Endothelial cell of umbilical vein (primary cell): Measurements from ENCODE around the gene GBP4. TPM values are rescaled to one million over a fixed set of nuclear protein-coding genes. Genes with fewer than 3 reads are reported as not detected.

Experiments used
- BruUV-seq: library from RNA; stranded (reverse); fragments of 400-500 nt; replicated peaks from 2 replicates; lab custom pipeline; 2021; lab: Mats Ljungman, UMichigan
- CTCF ChIA-PET: fragments of 300-600, 350-600 bp; sonication (Branson Sonifier 250); formaldehyde crosslinking; loops from one replicate; lab custom pipeline; 2021; ENCODE audit warnings: antibody characterized with exemption, inconsistent platforms; lab: Charles Lee
- POLR2A ChIA-PET: fragments of 300-600, 350-600 bp; sonication (Branson Sonifier 250); formaldehyde crosslinking; loops from one replicate; lab custom pipeline; 2021; ENCODE audit warnings: antibody characterized with exemption, inconsistent platforms; lab: Charles Lee
- DNase-seq: peaks from one replicate; pipeline ENCODE4 v3.0.0-alpha.2; 2011; ENCODE audit warnings: low read depth, low spot score
- FAIRE-seq: peaks from 2 replicates; lab custom pipeline; 2011; peaks lifted over from hg19 to GRCh38; lab: Jason Lieb, UNC
- H2AFZ ChIP-seq: 2 replicates; pipeline ENCODE4 v1.6.0; 2012; ENCODE audit warnings: low read depth, low read length, control low read depth, inconsistent platforms
- H3K27ac ChIP-seq: 2 replicates; pipeline ENCODE4 v1.5.1; 2011; ENCODE audit warnings: low read depth, mild to moderate bottlenecking, control low read depth, low read length, moderate library complexity; ENCODE audit not compliant: insufficient read depth
- H3K27me3 ChIP-seq, 2 experiments: 2 replicates each; pipeline versions ENCODE4 v1.6.0 to v1.6.1; 2011; ENCODE audit warnings: low read length in 2 of 2, mixed read lengths in 1 of 2; ENCODE audit not compliant: control insufficient read depth in 2 of 2, insufficient read depth in 2 of 2
- H3K36me3 ChIP-seq, 2 experiments: 2 replicates in 1 of 2; 3 replicates in 1 of 2; pipeline ENCODE4 v1.5.1; 2011; ENCODE audit warnings: low read length in 2 of 2, mild to moderate bottlenecking in 1 of 2, moderate library complexity in 1 of 2; ENCODE audit not compliant: control insufficient read depth in 2 of 2, insufficient read depth in 2 of 2; ENCODE audit errors: extremely low read depth in 1 of 2
- H3K4me1 ChIP-seq: 3 replicates; pipeline ENCODE4 v1.5.1; 2011; ENCODE audit warnings: mild to moderate bottlenecking, low read length; ENCODE audit not compliant: control insufficient read depth, insufficient read depth; ENCODE audit errors: extremely low read depth
- H3K4me2 ChIP-seq: 2 replicates; pipeline ENCODE4 v1.6.1; 2011; ENCODE audit warnings: low read length, control low read depth, mixed read lengths; ENCODE audit not compliant: insufficient read depth
- H3K4me3 ChIP-seq, 3 experiments: fragments of 200-600 bp in 1 of 3; sonication (generic), shearing (Covaris generic) in 1 of 3; replicated peaks in 1 of 3; 2 replicates each; pipeline ENCODE4 v1.5.1; 2011 to 2016; ENCODE audit warnings: control low read depth in 3 of 3, low read length in 3 of 3, mild to moderate bottlenecking in 2 of 3, inconsistent platforms in 1 of 3, low read depth in 1 of 3, moderate library complexity in 1 of 3; ENCODE audit not compliant: insufficient read depth in 1 of 3
- H3K79me2 ChIP-seq: 2 replicates; pipeline ENCODE4 v1.6.0; 2012; ENCODE audit warnings: low read length, inconsistent platforms; ENCODE audit not compliant: control insufficient read depth, insufficient read depth
- H3K9ac ChIP-seq: replicated peaks from 2 replicates; pipeline ENCODE3; 2011; ENCODE audit warnings: low read length, control low read depth; ENCODE audit not compliant: insufficient read depth; ENCODE audit errors: extremely low read depth
- H3K9me1 ChIP-seq: replicated peaks from 3 replicates; pipeline ENCODE4 v1.6.0; 2011; ENCODE audit warnings: mild to moderate bottlenecking, low read length; ENCODE audit not compliant: control insufficient read depth, insufficient read depth; ENCODE audit errors: extremely low read depth
- H3K9me3 ChIP-seq: replicated peaks from 2 replicates; pipeline ENCODE4 v1.5.1; 2012; ENCODE audit warnings: low read length, inconsistent platforms; ENCODE audit not compliant: control insufficient read depth, insufficient read depth
- H4K20me1 ChIP-seq: replicated peaks from 2 replicates; pipeline ENCODE3; 2011; ENCODE audit warnings: mild to moderate bottlenecking, low read length; ENCODE audit not compliant: control insufficient read depth, insufficient read depth; ENCODE audit errors: extremely low read depth
- CTCF ChIP-seq, 2 donors: IDR thresholded peaks; 1 replicate in 1 of 2; 2 replicates in 1 of 2; pipeline ENCODE4 v1.5.1; 2011; ENCODE audit warnings: low read length in 2 of 2, mild to moderate bottlenecking in 2 of 2, moderate library complexity in 2 of 2, control low read depth in 1 of 2, inconsistent platforms in 1 of 2, low read depth in 1 of 2; ENCODE audit not compliant: insufficient read depth in 1 of 2; ENCODE audit errors: extremely low read depth in 1 of 2
- EZH2 ChIP-seq: IDR thresholded peaks from 2 replicates; pipeline ENCODE4 v1.6.1; 2012; ENCODE audit warnings: borderline replicate concordance, low read depth, mild to moderate bottlenecking, moderate library complexity, low read length, inconsistent platforms; ENCODE audit not compliant: severe bottlenecking
- FOS ChIP-seq: IDR thresholded peaks from 2 replicates; pipeline ENCODE4 v1.6.1; 2011; ENCODE audit warnings: mild to moderate bottlenecking, low read length, moderate library complexity, borderline replicate concordance; ENCODE audit not compliant: insufficient read depth
- GATA2 ChIP-seq: IDR thresholded peaks from 2 replicates; pipeline ENCODE4 v1.7.0; 2011; ENCODE audit warnings: low read depth, mild to moderate bottlenecking, moderate library complexity, mixed read lengths, low read length; ENCODE audit not compliant: insufficient read length, insufficient read depth
- JUN ChIP-seq: IDR thresholded peaks from 2 replicates; pipeline ENCODE4 v1.6.1; 2011; ENCODE audit warnings: borderline replicate concordance, low read depth; ENCODE audit not compliant: insufficient read length, insufficient read depth
- MYC ChIP-seq: IDR thresholded peaks from one replicate; pipeline ENCODE4 v1.6.1; 2011; ENCODE audit warnings: mild to moderate bottlenecking, low read depth, low read length
- POLR2A ChIP-seq: IDR thresholded peaks from 2 replicates; pipeline ENCODE4 v1.6.1; 2012; ENCODE audit warnings: low read depth, mild to moderate bottlenecking, control low read depth, low read length
- POLR2AphosphoS5 ChIP-seq: IDR thresholded peaks from 2 replicates; pipeline ENCODE4 v1.6.1; 2012; ENCODE audit warnings: low read depth, mild to moderate bottlenecking, control low read depth, low read length, moderate library complexity; ENCODE audit not compliant: insufficient read depth
- dilution Hi-C: fragments of 300-500 bp; cut with MboI; formaldehyde crosslinking; loops from one replicate; pipeline ENCODE4 v1.15.0; 2019; ENCODE audit warnings: low sequenced_read_pairs; ENCODE audit not compliant: extremely low pct_ligation_motif_present
- intact Hi-C: fragments of 100-400 bp; cut with micrococcal nuclease; formaldehyde crosslinking; loops from one replicate; pipeline ENCODE4 v1.10.0; 2022
- polyA plus RNA-seq, 4 experiments: library from polyadenylated mRNA; depleted of rRNA in 3 of 4; stranded (reverse) in 3 of 4; unstranded in 1 of 4; fragments of >200 nt; gene quantifications; 2 replicates each; pipeline versions ENCODE4 v1.2.1 to v1.2.3, GENCODE V29; 2011 to 2012; ENCODE audit warnings: missing spikeins in 1 of 4
- total RNA-seq: library from RNA; stranded (reverse); gene quantifications from 2 replicates; pipeline ENCODE4 v1.2.3, GENCODE V29; 2021
- TF ChIP-seq, protein P1 (sequence below): IDR thresholded peaks from 2 replicates; pipeline ENCODE4 v1.6.1; 2011; ENCODE audit not compliant: insufficient read depth, insufficient read length

Gene GBP4
- total and polyA plus RNA-seq, 2 donors (not counting 3 experiments of a cell fraction or from before 2014, with no cell fraction given) = 1.7 to 7.6 TPM

DNA sequence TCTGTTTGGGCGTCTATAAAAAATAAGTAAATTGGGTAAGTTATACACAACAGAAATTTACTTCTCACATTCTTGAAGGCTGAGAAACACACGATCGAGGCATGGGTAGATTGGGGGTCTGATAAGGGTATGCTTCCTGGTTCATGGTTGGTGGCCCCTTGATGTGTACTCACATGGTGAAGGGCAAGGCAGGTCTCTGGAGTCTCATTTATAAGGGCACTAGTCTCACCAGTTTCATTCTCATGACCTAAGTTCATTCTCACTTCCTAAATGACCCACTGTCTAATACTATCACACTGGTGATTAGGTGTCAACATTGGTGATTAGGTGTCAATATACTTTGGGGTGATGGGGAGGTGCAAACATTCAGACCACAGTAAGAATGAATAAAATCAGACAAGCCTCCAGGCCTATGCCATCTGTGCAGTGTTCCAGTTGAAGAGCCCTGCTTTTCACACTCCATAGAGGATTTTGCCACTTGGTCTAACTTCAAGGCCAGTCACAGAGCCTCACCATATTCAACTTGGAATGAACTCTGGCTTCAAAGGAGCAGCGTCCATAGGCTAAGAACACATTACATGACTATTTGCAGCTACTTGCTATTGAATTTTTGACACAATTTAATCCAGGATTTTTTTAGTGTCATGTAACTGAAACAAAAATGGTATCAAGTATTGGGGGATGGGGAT, 2.5 kb upstream of the GBP4 start:
- Histone ChIP-seq H3K4me3 (no peak overlapping the region), H3K36me3 (no peaks in the 10 kb centered on the region), H3K27ac (no peak overlapping the region), H2AFZ (no peak overlapping the region), H3K9me3 (no peaks in the 10 kb centered on the region), H3K9me1 (no peaks in the 10 kb centered on the region), H3K79me2 (no peaks in the 10 kb centered on the region), H3K4me1 (peaks cover 12% of the 10 kb centered on the region), H4K20me1 (no peaks in the 10 kb centered on the region), H3K9ac (no peak overlapping the region), H3K4me2 (no peak overlapping the region), H3K27me3 (peaks cover 2 to 3% of the 10 kb centered on the region in 2 experiments)
- FAIRE-seq (no peak), DNase-seq (no peak)
- ChIA-PET CTCF (no interaction called here), POLR2A (no interaction called here)
- TF ChIP-seq POLR2A (no peak), EZH2 (no peak), GATA2 (no peak), POLR2AphosphoS5 (no peak), JUN (no peak), CTCF (IDR thresholded peaks at IDR 0.05; ENCODE audit: extremely low read depth in 1 of 2, insufficient read depth in 1 of 2, low read depth in 1 of 2, low read length in 2 of 2) (no peak), FOS (no peak), MYC (no peak)
- TF ChIP-seq, protein P1, sequence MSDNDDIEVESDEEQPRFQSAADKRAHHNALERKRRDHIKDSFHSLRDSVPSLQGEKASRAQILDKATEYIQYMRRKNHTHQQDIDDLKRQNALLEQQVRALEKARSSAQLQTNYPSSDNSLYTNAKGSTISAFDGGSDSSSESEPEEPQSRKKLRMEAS = no peak
- dilution Hi-C loops = no loop called here
- BruUV-seq = no TSS peak
- intact Hi-C loops = no loop called here
